ENCODE measurements around the gene RFWD3. TPM values are rescaled to one million over a fixed set of nuclear protein-coding genes. Genes with fewer than 3 reads are reported as not detected.

RFWD3 gene
- total and polyA plus RNA-seq, 4 experiments from 2014 or later: 12.3 to 64.7 (median 39.9) TPM

GRCh38 chr16:74578838-74579237 is 87.8 kb downstream of the RFWD3 start:
- peaks cover 13 to 15% of the 10 kb centered on the region in 2 donors for H3K36me3 Mint-ChIP-seq
- no peaks in the 10 kb centered on the region for H3K27me3 ChIP-seq (ENCODE audit: insufficient read depth, low read length)
- no peak overlapping the region for H3K27ac ChIP-seq (ENCODE audit: low read depth, low read length)
- H3K27ac Mint-ChIP-seq: peak overlapping the region in 4 of 7 donors; percentile 14 to 60 (median 42)
- ChIA-PET CTCF (ENCODE audit: partially characterized antibody) (interaction anchor here (0.7 to 1.9 kb wide), 3 partner anchors 17 to 44 kb away, joined by 3 to 5 read pairs (median 3); no protein-coding TSS in a partner anchor), POLR2A (ENCODE audit: partially characterized antibody) (interaction anchor here (0.6 to 1.1 kb wide), 2 partner anchors 9 to 11 kb away, joined by 3 read pairs; no protein-coding TSS in a partner anchor)
- no peak overlapping the region for H3K4me3 ChIP-seq (ENCODE audit: low read length in 2 of 2)
- H3K27me3 Mint-ChIP-seq: no peaks in the 10 kb centered on the region
- no peaks in the 10 kb centered on the region for H3K9me3 ChIP-seq (ENCODE audit: control insufficient read depth in 1 of 2, low read length in 2 of 2)
- H3K9me3 Mint-ChIP-seq: no peaks in the 10 kb centered on the region
- DNase-seq: no peak
- intact Hi-C loops (cut with micrococcal nuclease): no loop called here
- peak overlapping the region in 5 of 8 donors; percentile 12 to 61 (median 36) for H3K4me3 Mint-ChIP-seq
- H3K4me1 Mint-ChIP-seq: peaks cover 49 to 89% (median 60%) of the 10 kb centered on the region in 4 donors
- no peaks in the 10 kb centered on the region for H3K36me3 ChIP-seq (ENCODE audit: insufficient read depth, low read length)
- peaks cover 66% of the 10 kb centered on the region for H3K4me1 ChIP-seq (ENCODE audit: insufficient read depth, low read length)

- intact Hi-C loops (cut with micrococcal nuclease): no loop called here
- peaks cover 13 to 15% of the 10 kb centered on the region in 2 donors for H3K36me3 Mint-ChIP-seq
- peaks cover 66% of the 10 kb centered on the region for H3K4me1 ChIP-seq (ENCODE audit: insufficient read depth, low read length)
Measured at GRCh38 chr16:74578433-74578832, 88.2 kb downstream of the RFWD3 start.

GRCh38 chr16:74577882-74578366 is 88.8 kb downstream of the RFWD3 start:
- H3K27me3 Mint-ChIP-seq: no peaks in the 10 kb centered on the region
- no peaks in the 10 kb centered on the region for H3K36me3 ChIP-seq (ENCODE audit: insufficient read depth, low read length)
- peak overlapping the region in 4 of 8 donors; percentile 34 to 61 (median 42) for H3K4me3 Mint-ChIP-seq
- H3K27ac Mint-ChIP-seq: peak overlapping the region; percentile 3 to 75 (median 42)
- peaks cover 12 to 15% of the 10 kb centered on the region in 2 donors for H3K36me3 Mint-ChIP-seq
- peaks cover 71% of the 10 kb centered on the region for H3K4me1 ChIP-seq (ENCODE audit: insufficient read depth, low read length)
- no peaks in the 10 kb centered on the region for H3K27me3 ChIP-seq (ENCODE audit: insufficient read depth, low read length)
- ChIA-PET POLR2A (ENCODE audit: partially characterized antibody) (interaction anchor here (1.1 kb wide), 1 partner anchor 10 kb away, joined by 3 read pairs; no protein-coding TSS in a partner anchor), CTCF (ENCODE audit: partially characterized antibody) (interaction anchor here (1.9 kb wide), 1 partner anchor 45 kb away, joined by 5 read pairs; no protein-coding TSS in a partner anchor)
- no peak for DNase-seq
- intact Hi-C loops (cut with micrococcal nuclease): no loop called here
- no peak overlapping the region for H3K27ac ChIP-seq (ENCODE audit: low read depth, low read length)
- no peaks in the 10 kb centered on the region for H3K9me3 ChIP-seq (ENCODE audit: control insufficient read depth in 1 of 2, low read length in 2 of 2)
- no peaks in the 10 kb centered on the region for H3K9me3 Mint-ChIP-seq
- H3K4me3 ChIP-seq (ENCODE audit: low read length in 2 of 2): no peak overlapping the region
- H3K4me1 Mint-ChIP-seq: peaks cover 45 to 86% (median 58%) of the 10 kb centered on the region in 4 donors

More at GRCh38 chr16:74578433-74578832, 88.2 kb downstream of the RFWD3 start:
- DNase-seq: no peak
- Mint-ChIP-seq H3K4me3 (peak overlapping the region in 5 of 8 donors; percentile 12 to 61 (median 36)), H3K27me3 (no peaks in the 10 kb centered on the region), H3K4me1 (peaks cover 47 to 88% (median 58%) of the 10 kb centered on the region in 4 donors), H3K9me3 (no peaks in the 10 kb centered on the region), H3K27ac (peak overlapping the region in 5 of 7 donors; percentile 18 to 75 (median 42))
- H3K27me3 ChIP-seq (ENCODE audit: insufficient read depth, low read length): no peaks in the 10 kb centered on the region
- POLR2A ChIA-PET (ENCODE audit: partially characterized antibody): interaction anchor here (0.6 to 1.1 kb wide), 2 partner anchors 8 to 10 kb away, joined by 3 read pairs; no protein-coding TSS in a partner anchor
- H3K9me3 ChIP-seq (ENCODE audit: control insufficient read depth in 1 of 2, low read length in 2 of 2): no peaks in the 10 kb centered on the region
- H3K36me3 ChIP-seq (ENCODE audit: insufficient read depth, low read length): no peaks in the 10 kb centered on the region
- CTCF ChIA-PET (ENCODE audit: partially characterized antibody): interaction anchor here (0.7 to 1.9 kb wide), 3 partner anchors 16 to 44 kb away, joined by 3 to 5 read pairs (median 3); no protein-coding TSS in a partner anchor
- H3K27ac ChIP-seq (ENCODE audit: low read depth, low read length): no peak overlapping the region
- H3K4me3 ChIP-seq (ENCODE audit: low read length in 2 of 2): no peak overlapping the region

- Histone ChIP-seq H3K36me3 (ENCODE audit: insufficient read depth, low read length) (no peaks in the 10 kb centered on the region), H3K27me3 (ENCODE audit: insufficient read depth, low read length) (no peaks in the 10 kb centered on the region), H3K9me3 (ENCODE audit: control insufficient read depth in 1 of 2, low read length in 2 of 2) (no peaks in the 10 kb centered on the region), H3K4me3 (ENCODE audit: low read length in 2 of 2) (no peak overlapping the region), H3K27ac (ENCODE audit: low read depth, low read length) (no peak overlapping the region), H3K4me1 (ENCODE audit: insufficient read depth, low read length) (peaks cover 83% of the 10 kb centered on the region)
- Mint-ChIP-seq H3K9me3 (no peaks in the 10 kb centered on the region), H3K4me1 (peaks cover 49 to 87% (median 62%) of the 10 kb centered on the region in 4 donors), H3K36me3 (peaks cover 9 to 15% of the 10 kb centered on the region in 2 donors), H3K4me3 (peak overlapping the region in 1 of 8 donors; percentile 10), H3K27ac (peak overlapping the region; percentile 52 to 87 (median 60)), H3K27me3 (no peaks in the 10 kb centered on the region)
- ChIA-PET CTCF (ENCODE audit: partially characterized antibody) (no interaction called here), POLR2A (ENCODE audit: partially characterized antibody) (no interaction called here)
- intact Hi-C loops (cut with micrococcal nuclease): no loop called here
- DNase-seq: no peak
Measured at GRCh38 chr16:74575807-74576643, 90.7 kb downstream of the RFWD3 start.

GRCh38 chr16:74575175-74575806 is 91.4 kb downstream of the RFWD3 start:
- Histone ChIP-seq H3K27me3 (ENCODE audit: insufficient read depth, low read length) (no peaks in the 10 kb centered on the region), H3K4me1 (ENCODE audit: insufficient read depth, low read length) (peaks cover 83% of the 10 kb centered on the region), H3K9me3 (ENCODE audit: control insufficient read depth in 1 of 2, low read length in 2 of 2) (no peaks in the 10 kb centered on the region), H3K27ac (ENCODE audit: low read depth, low read length) (no peak overlapping the region), H3K36me3 (ENCODE audit: insufficient read depth, low read length) (no peaks in the 10 kb centered on the region), H3K4me3 (ENCODE audit: low read length in 2 of 2) (no peak overlapping the region)
- H3K4me3 Mint-ChIP-seq: peak overlapping the region in 2 of 8 donors; percentile 10 to 56
- POLR2A ChIA-PET (ENCODE audit: partially characterized antibody): interaction anchor here (0.7 kb wide), 1 partner anchor 13 kb away, joined by 3 read pairs; no protein-coding TSS in a partner anchor
- DNase-seq: no peak
- no peaks in the 10 kb centered on the region for H3K9me3 Mint-ChIP-seq
- peaks cover 48 to 87% (median 62%) of the 10 kb centered on the region in 4 donors for H3K4me1 Mint-ChIP-seq
- H3K36me3 Mint-ChIP-seq: peaks cover 7 to 15% of the 10 kb centered on the region in 2 donors
- H3K27ac Mint-ChIP-seq: peak overlapping the region in 6 of 7 donors; percentile 52 to 88 (median 66)
- intact Hi-C loops (cut with micrococcal nuclease): no loop called here
- no peaks in the 10 kb centered on the region for H3K27me3 Mint-ChIP-seq
- CTCF ChIA-PET (ENCODE audit: partially characterized antibody): no interaction called here

- H3K27ac Mint-ChIP-seq: peak overlapping the region in 3 of 7 donors; percentile 37 to 56 (median 50)
- peak overlapping the region in 1 of 8 donors; percentile 63 for H3K4me3 Mint-ChIP-seq
Measured at GRCh38 chr16:74574146-74574545, 92.5 kb downstream of the RFWD3 start.

More at GRCh38 chr16:74574146-74574545, 92.5 kb downstream of the RFWD3 start:
- POLR2A ChIA-PET (ENCODE audit: partially characterized antibody): interaction anchor here (1.5 kb wide), 1 partner anchor 33 kb away, joined by 9 read pairs; the partner anchor contains the start of gene GLG1
- no peak overlapping the region for H3K27ac ChIP-seq (ENCODE audit: low read depth, low read length)
- intact Hi-C loops (cut with micrococcal nuclease): no loop called here
- no peak overlapping the region for H3K4me3 ChIP-seq (ENCODE audit: low read length in 2 of 2)
- no peak for DNase-seq
- no peaks in the 10 kb centered on the region for H3K36me3 ChIP-seq (ENCODE audit: insufficient read depth, low read length)
- Mint-ChIP-seq H3K36me3 (peaks cover 7 to 15% of the 10 kb centered on the region in 2 donors), H3K9me3 (no peaks in the 10 kb centered on the region), H3K4me1 (peaks cover 50 to 84% (median 66%) of the 10 kb centered on the region in 4 donors), H3K27me3 (no peaks in the 10 kb centered on the region)
- no peaks in the 10 kb centered on the region for H3K9me3 ChIP-seq (ENCODE audit: control insufficient read depth in 1 of 2, low read length in 2 of 2)
- CTCF ChIA-PET (ENCODE audit: partially characterized antibody): no interaction called here
- H3K4me1 ChIP-seq (ENCODE audit: insufficient read depth, low read length): peaks cover 84% of the 10 kb centered on the region
- no peaks in the 10 kb centered on the region for H3K27me3 ChIP-seq (ENCODE audit: insufficient read depth, low read length)

All from CD4-positive, alpha-beta memory T cell (primary cell).